22Rv1 (cell line): ENCODE results near the gene SSMEM1.
"Not testable (repeated sequence)": the region's sequence is repeated elsewhere in the genome, so short reads cannot be mapped to it uniquely, and the experiment has no call there.

Experiments used
- H3K27ac ChIP-seq: fragments of 450-650 bp; 2 replicates; pipeline ENCODE4 v1.5.1; 2017
- ZFX ChIP-seq: fragments of 450-650 bp; IDR thresholded peaks from 2 replicates; pipeline ENCODE4 v1.6.1; 2017; ENCODE audit warnings: antibody characterized with exemption, borderline replicate concordance
- TF ChIP-seq, protein P1 (sequence below): fragments of 450-650 bp; IDR thresholded peaks from 2 replicates; pipeline ENCODE4 v1.5.1; 2017; ENCODE audit warnings: mild to moderate bottlenecking

Gene SSMEM1

DNA sequence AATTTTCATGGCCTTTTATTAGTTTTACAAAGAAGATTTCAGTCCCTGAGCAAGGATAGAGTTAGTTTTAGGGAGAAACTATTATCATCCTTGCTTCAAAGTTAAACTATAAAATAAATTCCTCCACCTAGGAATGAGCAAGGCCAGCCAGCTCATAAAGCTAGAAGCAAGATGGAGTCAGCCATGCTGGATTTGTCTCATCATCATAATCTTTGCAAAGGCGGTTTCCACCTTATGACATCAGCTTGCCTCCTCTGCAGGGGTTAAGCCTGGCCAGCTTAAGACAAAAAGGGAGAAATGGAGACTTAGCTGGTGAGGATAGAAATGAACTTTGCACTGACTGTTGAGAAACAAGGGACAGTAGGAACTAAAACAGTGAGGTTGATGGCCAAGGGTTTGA is 18.7 kb downstream of the SSMEM1 start:
- no peak overlapping the region for H3K27ac ChIP-seq
- TF ChIP-seq ZFX = no peak
- TF ChIP-seq, protein P1, sequence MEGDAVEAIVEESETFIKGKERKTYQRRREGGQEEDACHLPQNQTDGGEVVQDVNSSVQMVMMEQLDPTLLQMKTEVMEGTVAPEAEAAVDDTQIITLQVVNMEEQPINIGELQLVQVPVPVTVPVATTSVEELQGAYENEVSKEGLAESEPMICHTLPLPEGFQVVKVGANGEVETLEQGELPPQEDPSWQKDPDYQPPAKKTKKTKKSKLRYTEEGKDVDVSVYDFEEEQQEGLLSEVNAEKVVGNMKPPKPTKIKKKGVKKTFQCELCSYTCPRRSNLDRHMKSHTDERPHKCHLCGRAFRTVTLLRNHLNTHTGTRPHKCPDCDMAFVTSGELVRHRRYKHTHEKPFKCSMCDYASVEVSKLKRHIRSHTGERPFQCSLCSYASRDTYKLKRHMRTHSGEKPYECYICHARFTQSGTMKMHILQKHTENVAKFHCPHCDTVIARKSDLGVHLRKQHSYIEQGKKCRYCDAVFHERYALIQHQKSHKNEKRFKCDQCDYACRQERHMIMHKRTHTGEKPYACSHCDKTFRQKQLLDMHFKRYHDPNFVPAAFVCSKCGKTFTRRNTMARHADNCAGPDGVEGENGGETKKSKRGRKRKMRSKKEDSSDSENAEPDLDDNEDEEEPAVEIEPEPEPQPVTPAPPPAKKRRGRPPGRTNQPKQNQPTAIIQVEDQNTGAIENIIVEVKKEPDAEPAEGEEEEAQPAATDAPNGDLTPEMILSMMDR = no peak

DNA sequence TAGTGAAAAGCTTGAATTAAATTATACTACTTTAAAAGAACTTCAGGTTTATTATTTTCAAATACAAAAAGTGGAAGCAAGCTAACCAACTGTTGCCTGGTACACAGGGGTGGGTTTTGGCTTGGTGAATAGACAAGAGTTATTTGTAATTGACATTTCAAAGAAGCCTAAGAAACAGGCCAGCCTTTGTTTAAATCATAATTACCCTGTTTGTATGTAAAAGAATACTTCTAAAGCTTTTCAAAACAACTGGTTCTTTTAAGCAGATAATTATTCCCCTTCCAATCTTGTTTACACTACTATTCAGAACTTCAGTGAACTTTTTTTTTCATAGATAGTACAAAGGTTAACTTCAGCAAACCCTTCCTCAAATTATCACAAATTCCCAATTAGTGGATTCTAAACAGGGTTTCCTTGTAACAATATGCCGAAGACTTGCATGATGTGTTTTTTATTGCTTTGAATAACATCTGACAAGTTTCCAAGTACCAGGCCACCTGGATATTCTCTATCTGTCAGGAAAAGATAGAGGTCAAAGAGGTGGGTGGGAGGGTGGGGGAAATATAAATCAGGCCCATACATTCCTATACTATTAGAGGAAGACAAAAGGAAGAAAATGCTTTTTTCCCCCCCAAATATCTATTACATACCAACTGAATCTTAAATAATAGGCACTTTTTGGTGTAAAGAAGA is 20.4 kb downstream of the SSMEM1 start:
- H3K27ac ChIP-seq = no peak overlapping the region
- TF ChIP-seq, protein P1 = no peak
- TF ChIP-seq ZFX = no peak

DNA sequence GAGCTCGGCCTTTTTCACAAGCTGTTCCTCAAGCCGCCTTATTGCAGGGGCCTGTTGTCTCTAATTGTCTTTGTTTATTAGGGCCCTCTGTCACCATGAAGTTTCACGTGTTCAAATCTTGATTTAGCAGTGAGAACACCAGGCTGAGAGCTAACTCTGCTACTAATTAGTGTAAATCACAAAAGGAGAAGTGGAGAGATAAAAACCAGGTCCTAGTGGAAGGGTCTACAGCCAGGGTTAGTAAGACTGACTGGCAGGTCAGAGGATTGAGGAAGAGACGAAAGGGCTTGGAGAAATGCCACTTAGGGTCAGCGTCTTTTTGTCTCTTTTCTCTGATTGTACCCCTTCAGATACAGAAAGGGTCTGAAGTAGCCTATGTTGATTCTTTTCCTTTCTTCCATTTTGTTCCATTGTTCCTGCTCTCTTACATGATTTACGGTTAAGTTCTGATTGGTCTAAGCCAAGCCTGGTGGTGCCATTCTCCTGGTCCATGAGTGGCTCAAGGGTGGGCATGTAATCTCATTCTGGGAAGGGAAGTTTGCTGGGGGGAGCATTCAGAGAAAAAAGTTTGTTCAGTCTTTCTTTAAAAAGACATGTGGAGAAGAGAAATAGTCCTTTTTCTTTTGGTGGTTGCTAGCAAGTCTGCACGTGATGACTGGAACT is 21.3 kb downstream of the SSMEM1 start:
- no peak for TF ChIP-seq ZFX
- TF ChIP-seq, protein P1 = no peak

DNA sequence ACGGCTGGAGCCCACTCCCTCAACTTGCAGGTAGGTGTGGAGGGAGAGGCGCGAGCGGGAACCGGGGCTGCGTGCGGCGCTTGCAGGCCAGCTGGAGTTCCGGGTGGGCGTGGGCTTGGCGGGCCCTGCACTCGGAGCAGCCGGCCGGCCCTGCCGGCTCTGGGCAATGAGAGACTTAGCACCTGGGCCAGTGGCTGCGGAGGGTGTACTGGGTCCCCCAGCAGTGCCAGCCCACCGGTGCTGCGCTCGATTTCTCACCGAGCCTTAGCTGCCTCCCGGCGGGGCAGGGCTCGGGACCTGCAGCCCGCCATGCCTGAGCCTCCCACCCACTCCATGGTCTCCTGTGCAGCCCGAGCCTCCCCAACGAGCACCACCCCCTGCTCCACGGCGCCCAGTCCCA is 22.3 kb downstream of the SSMEM1 start:
- H3K27ac ChIP-seq = not testable (repeated sequence)

More for the DNA sequence above, 21.3 kb downstream of the SSMEM1 start:
- H3K27ac ChIP-seq = no peak overlapping the region

DNA sequence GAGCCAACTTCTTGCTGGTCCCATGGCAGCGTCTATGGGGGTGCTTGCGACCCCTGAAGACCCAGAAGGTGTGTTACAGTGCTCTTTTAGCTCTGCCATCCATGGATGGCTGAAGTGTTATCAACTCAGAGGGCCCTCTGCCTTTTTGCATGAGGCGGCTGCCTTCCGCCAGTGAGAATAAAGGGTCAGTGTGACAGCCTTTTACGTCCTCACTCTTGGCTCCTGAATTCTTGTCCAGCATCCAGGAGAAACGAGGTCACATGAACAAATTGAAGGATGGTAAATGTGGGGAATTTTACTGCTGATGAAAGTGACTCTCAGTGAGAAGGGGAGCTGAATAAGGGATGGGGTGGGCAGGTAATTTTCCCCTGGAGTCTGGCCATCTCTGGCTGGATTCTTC is 24.1 kb downstream of the SSMEM1 start:
- no peak overlapping the region for H3K27ac ChIP-seq
- TF ChIP-seq ZFX = no peak
- TF ChIP-seq, protein P1 = no peak

DNA sequence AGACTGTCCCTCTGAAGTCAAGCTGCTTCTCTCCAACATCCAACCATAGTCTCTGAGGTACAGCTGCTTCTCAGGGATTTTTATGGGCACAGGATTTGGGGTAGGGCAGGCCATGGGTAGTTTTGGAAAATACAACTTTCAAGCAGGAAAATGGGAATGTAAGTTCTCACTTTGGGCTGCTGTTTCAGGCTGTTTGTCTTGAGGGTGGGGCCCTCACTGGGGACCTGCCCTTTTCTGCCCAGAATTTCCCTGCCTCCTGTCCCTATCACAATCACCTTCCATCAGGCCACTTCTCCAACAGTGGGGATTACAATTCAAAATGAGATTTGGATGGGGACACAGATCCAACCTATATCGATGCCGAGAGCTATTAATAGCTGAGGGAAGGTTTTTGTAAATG is 24.5 kb downstream of the SSMEM1 start:
- TF ChIP-seq, protein P1 = no peak
- TF ChIP-seq ZFX = no peak
- H3K27ac ChIP-seq = no peak overlapping the region

DNA sequence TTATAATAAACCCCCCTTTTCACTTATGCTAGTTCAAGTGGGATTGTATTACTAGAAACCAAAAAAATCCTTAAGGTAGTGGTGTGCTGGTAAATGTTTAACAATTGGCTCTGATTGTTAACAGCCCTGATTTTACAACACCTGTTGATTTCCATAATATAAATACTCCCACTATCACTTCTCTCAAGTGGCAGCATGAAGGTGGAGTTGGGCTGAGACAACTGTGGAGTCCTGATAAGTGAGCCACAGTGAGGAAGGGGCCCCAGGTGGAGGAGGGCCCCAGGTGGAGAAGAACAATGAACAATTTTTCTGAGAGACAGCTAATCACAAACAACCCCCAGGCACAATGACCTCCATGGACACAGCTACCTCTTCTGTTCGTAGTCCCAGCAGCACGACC is 26.4 kb downstream of the SSMEM1 start:
- TF ChIP-seq, protein P1 = no peak
- TF ChIP-seq ZFX = no peak
- H3K27ac ChIP-seq = no peak overlapping the region

DNA sequence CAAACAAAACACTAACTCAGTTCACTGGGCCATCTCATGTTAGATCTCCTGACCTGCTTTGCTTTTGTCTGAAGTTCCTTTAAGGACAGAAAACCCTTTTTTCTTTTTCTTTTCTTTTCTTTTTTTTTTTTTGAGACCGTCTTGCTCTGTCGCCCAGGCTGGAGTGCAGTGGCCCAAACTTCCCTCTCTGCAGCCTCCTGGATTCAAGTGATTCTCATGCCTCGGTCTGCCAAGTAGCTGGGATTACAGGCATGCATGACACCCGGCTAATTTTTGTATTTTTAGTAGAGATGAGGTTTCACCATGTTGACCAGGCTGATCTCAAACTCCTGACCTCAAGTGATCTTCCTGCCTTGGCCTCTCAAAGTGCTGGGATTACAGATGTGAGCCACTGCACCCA is 28.7 kb downstream of the SSMEM1 start:
- H3K27ac ChIP-seq = not testable (repeated sequence)
